Measurements from ENCODE around the gene CTNNA3.

CTNNA3 gene

GRCh38 chr10:66924674-66925345, 771.2 kb downstream of the CTNNA3 start:
- no peaks in the 10 kb centered on the region for H3K27me3 ChIP-seq (ENCODE audit: control insufficient read depth, insufficient read depth, low read length)
- H3K9me3 ChIP-seq (ENCODE audit: control insufficient read depth, low read length): no peaks in the 10 kb centered on the region
- H3K4me3 ChIP-seq (ENCODE audit: low read depth, low read length): no peak overlapping the region
- H3K36me3 ChIP-seq (ENCODE audit: control insufficient read depth, insufficient read depth, low read length): no peaks in the 10 kb centered on the region
- no peak overlapping the region for H3K27ac ChIP-seq
- no peak overlapping the region for H3K9ac ChIP-seq
- no peak overlapping the region for H2AFZ ChIP-seq
- no peak overlapping the region for H3K4me2 ChIP-seq (ENCODE audit: low read length)
- H3K4me1 ChIP-seq: no peaks in the 10 kb centered on the region
- no peaks in the 10 kb centered on the region for H3K79me2 ChIP-seq
- no peak for TF ChIP-seq CTCF (IDR thresholded peaks at IDR 0.05)

- TF ChIP-seq CTCF (IDR thresholded peaks at IDR 0.05): no peak
- Histone ChIP-seq H3K79me2 (no peaks in the 10 kb centered on the region), H3K36me3 (ENCODE audit: control insufficient read depth, insufficient read depth, low read length) (no peaks in the 10 kb centered on the region), H3K27me3 (ENCODE audit: control insufficient read depth, insufficient read depth, low read length) (no peaks in the 10 kb centered on the region), H3K4me2 (ENCODE audit: low read length) (no peak overlapping the region), H2AFZ (no peak overlapping the region), H3K9ac (no peak overlapping the region), H3K4me3 (ENCODE audit: low read depth, low read length) (no peak overlapping the region), H3K4me1 (no peaks in the 10 kb centered on the region), H3K27ac (no peak overlapping the region), H3K9me3 (ENCODE audit: control insufficient read depth, low read length) (no peaks in the 10 kb centered on the region)
These were observed 776.7 kb downstream of the CTNNA3 start for GRCh38 chr10:66919248-66919647.

GRCh38 chr10:66917104-66917503, 778.9 kb downstream of the CTNNA3 start:
- TF ChIP-seq CTCF (IDR thresholded peaks at IDR 0.05): no peak
- Histone ChIP-seq H3K27me3 (ENCODE audit: control insufficient read depth, insufficient read depth, low read length) (no peaks in the 10 kb centered on the region), H3K4me1 (no peaks in the 10 kb centered on the region), H3K4me2 (ENCODE audit: low read length) (no peak overlapping the region), H3K9ac (no peak overlapping the region), H3K9me3 (ENCODE audit: control insufficient read depth, low read length) (no peaks in the 10 kb centered on the region), H3K36me3 (ENCODE audit: control insufficient read depth, insufficient read depth, low read length) (no peaks in the 10 kb centered on the region), H3K79me2 (no peaks in the 10 kb centered on the region), H3K4me3 (ENCODE audit: low read depth, low read length) (no peak overlapping the region), H3K27ac (no peak overlapping the region), H2AFZ (no peak overlapping the region)

GRCh38 chr10:66916030-66916429, 780.0 kb downstream of the CTNNA3 start:
- Histone ChIP-seq H3K79me2 (no peaks in the 10 kb centered on the region), H3K4me1 (no peaks in the 10 kb centered on the region), H2AFZ (no peak overlapping the region), H3K27ac (no peak overlapping the region), H3K9me3 (ENCODE audit: control insufficient read depth, low read length) (no peaks in the 10 kb centered on the region), H3K4me3 (ENCODE audit: low read depth, low read length) (no peak overlapping the region), H3K4me2 (ENCODE audit: low read length) (no peak overlapping the region), H3K27me3 (ENCODE audit: control insufficient read depth, insufficient read depth, low read length) (no peaks in the 10 kb centered on the region), H3K36me3 (ENCODE audit: control insufficient read depth, insufficient read depth, low read length) (no peaks in the 10 kb centered on the region), H3K9ac (no peak overlapping the region)
- TF ChIP-seq CTCF (IDR thresholded peaks at IDR 0.05): no peak

GRCh38 chr10:66910671-66911070, 785.3 kb downstream of the CTNNA3 start:
- H3K27me3 ChIP-seq (ENCODE audit: control insufficient read depth, insufficient read depth, low read length): no peaks in the 10 kb centered on the region
- H3K4me1 ChIP-seq: no peaks in the 10 kb centered on the region
- H2AFZ ChIP-seq: no peak overlapping the region
- H3K9me3 ChIP-seq (ENCODE audit: control insufficient read depth, low read length): no peaks in the 10 kb centered on the region
- H3K4me2 ChIP-seq (ENCODE audit: low read length): no peak overlapping the region
- H3K79me2 ChIP-seq: no peaks in the 10 kb centered on the region
- no peak overlapping the region for H3K4me3 ChIP-seq (ENCODE audit: low read depth, low read length)
- no peak overlapping the region for H3K27ac ChIP-seq
- no peaks in the 10 kb centered on the region for H3K36me3 ChIP-seq (ENCODE audit: control insufficient read depth, insufficient read depth, low read length)
- no peak overlapping the region for H3K9ac ChIP-seq
- TF ChIP-seq CTCF (IDR thresholded peaks at IDR 0.05): no peak

All from parathyroid adenoma (tissue), 2 donors.